A204.1 (cell line): Measurements from ENCODE around the gene UBA1.

Source experiments
- FAIRE-seq: peaks from 2 replicates; lab custom pipeline; 2012; peaks lifted over from hg19 to GRCh38; lab: Jason Lieb, UNC

UBA1 gene

DNA sequence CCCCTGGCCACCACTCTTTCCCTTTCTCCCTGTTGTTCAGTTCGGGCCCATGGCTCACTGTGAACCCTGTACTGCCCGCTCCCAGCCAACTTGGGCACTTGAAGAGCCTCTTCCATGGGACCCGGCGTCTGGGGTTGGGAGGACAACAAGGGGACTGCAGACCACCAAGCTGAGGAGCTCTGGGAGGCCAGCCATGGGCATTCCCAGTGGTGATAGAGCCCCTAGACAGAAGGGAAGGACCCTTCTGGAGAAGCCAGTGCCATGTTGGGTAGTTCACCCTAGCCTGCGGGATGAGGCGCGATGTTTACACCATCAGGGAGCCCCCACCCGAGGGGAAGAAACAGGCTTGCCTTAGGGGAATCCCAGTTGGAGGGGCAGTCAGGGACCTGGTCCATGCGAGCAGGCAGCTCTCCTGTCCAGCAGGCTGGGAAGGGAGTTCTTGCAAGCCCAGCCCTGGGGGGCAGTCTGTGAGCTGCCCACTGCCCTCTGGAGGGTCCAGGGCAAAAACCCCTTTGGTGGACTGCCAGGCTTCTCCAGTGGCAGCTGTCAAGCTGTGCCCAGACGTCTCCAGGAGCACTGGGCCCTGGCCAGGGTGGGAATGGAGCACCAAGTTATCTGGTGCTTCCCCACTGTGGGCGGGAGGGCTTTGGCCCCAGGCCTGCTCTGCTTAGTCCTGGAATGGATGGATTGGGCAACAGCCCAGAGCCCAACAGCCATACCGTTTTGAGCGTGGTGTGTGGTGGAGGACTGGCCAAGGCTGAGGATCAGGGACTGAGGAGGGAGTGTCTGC lies 23.7 kb upstream of the UBA1 start:
- FAIRE-seq, result no peak

DNA sequence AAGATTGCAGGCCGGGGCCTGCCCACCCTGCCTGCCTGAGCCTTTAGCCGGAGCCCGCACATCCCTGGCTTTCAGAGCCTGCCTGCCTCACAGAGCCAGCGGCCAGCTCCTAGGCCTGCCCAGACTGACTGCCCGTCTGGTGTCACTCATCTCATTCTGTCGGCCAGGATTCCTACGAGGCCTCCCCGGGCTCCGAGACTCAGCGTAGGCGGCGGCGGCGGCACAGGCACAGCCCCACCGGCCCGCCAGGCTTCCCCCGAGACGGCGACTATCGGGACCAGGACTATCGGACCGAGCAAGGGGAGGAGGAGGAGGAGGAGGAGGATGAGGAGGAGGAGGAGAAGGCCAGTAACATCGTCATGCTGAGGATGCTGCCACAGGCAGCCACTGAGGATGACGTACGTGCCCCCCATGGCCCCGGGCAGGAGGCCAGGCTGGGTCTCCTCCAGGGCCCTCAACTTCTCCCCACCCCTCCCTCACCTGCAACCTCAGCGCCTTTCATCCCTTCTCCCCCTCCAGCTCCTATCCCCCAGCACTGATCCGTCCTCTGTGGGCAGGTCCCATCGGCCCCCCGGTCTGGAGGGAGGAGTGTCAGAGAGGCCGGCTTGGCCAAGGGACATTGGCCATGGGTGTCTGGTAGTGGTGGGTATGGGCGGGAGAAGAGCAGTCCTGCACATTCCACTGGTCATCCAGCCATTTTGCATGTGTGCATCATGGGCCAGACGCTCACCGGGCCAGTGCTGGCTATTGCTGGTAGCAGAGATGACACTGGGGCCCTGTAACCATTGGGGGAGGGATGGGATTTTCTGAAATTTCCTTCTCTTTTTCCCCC lies 22.6 kb upstream of the UBA1 start:
- FAIRE-seq, result no peak

GRCh38 chrX:47171996-47172395 lies 21.6 kb upstream of the UBA1 start:
- FAIRE-seq, result no peak

DNA sequence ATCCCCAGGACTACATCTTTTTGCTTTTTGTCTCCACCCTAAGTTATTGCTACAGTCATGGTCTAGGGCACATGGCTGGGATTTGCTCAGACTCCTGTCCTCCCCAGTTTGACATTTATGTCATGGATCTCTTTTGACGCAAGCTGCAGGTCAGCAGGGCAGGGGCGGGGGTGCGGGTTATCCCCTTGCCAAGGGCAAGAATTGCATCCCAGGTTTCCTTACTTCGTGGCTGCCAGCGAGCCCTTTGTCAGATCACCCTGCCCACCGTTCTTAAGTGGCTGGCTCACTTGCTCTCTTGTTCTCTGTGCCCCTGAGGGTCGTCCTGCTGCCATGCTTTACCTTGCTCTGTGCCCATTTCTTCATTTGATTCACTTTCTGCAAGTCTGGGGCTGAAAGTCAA lies 21.1 kb upstream of the UBA1 start:
- FAIRE-seq, result no peak

DNA sequence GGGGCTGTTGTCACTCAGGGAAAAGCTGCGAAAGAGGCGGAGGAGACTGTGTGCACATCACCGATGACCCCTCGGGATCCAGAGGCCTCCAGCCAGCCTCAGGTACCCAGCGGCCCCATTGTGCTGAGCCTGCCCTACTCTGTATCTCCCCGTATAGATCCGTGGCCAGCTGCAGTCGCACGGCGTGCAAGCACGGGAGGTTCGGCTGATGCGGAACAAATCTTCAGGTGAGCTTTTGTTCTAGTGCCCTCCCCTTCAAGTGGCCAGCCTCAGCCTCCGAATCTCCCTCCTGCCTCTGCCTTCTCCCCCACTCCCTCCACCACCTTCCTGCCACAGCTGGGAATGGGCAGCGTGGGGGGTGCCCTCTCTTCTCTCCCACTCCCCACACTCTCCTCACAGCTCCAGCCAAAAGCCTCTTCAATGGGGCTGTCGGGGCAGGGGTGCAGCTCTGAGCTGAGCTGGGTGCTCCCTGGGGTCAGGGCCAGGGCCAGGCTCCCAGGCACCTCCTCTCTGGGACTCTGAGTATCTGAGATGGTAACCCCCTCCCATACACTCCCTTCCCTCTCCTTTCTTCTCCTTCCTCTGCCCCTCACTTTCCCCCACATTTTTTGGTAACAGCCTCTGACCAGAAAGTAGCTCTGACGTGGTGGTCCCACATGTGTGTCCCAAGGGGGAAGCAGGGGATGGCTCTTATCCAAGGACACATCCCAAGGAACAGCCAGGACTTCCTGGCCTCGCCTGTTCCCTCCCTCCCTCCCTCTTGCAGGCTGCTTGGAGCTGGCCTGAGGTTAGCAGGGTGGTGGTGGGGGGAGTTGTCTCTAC lies 20.4 kb upstream of the UBA1 start:
- no peak for FAIRE-seq

DNA sequence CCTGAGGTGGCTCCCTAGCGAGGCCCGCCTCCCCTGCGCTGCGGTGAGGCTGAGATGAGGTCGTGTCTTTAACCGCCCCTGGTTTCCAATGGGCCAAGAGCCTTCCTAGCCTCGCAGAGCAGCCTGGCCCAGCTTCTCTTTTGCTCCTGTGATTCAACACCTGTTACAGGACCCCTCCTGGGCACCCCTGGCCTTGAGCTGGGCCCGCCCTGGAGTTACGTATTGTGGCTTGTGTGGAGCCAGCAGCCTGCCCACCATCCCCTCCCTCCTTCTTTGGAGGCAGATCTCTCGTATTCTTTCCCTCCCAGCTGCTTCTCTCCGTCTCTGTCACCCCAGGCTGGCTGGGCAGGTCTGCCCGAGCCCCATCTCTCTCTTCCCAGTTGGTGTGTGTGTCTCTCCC lies 19.3 kb upstream of the UBA1 start:
- FAIRE-seq, result no peak

DNA sequence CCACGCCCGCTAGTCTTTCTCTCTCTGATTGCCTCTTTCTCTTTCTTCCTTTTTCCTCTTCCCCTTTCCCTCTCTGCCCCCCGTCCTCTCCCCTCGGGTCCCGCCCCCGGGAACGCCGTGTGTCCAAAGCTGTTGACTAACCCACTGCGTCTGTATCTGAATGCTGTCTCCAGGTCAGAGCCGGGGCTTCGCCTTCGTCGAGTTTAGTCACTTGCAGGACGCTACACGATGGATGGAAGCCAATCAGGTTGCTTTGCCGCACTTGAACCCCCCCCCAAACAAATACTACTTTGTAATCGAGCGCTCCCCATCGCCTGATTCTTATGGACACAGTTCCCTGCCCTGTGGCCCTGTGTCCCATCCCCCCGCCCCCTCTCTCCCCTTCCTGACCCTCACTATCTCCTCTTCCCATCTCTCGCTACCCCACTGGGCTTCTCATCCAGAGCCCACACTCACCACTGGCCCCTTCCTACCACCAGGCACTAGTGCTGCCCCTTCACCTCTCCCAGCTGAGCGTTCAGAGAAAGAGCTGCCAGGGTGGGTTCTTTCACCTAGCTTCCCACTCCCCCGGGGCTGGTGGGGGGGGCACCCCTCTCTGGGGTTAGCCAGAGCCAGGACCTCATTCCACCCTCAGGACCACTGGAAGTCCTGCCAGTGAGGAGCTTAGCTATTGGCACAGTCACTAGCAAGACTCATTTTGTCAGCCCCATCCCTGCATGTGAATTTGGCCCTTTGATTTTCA lies 18.6 kb upstream of the UBA1 start:
- FAIRE-seq, result no peak

- FAIRE-seq, result no peak
Observed at GRCh38 chrX:47175588-47175980, 18.0 kb upstream of the UBA1 start.

- FAIRE-seq, result no peak
Observed at GRCh38 chrX:47176101-47176740, 17.4 kb upstream of the UBA1 start.

- FAIRE-seq, result no peak
Observed at GRCh38 chrX:47177079-47177478, 16.6 kb upstream of the UBA1 start.

DNA sequence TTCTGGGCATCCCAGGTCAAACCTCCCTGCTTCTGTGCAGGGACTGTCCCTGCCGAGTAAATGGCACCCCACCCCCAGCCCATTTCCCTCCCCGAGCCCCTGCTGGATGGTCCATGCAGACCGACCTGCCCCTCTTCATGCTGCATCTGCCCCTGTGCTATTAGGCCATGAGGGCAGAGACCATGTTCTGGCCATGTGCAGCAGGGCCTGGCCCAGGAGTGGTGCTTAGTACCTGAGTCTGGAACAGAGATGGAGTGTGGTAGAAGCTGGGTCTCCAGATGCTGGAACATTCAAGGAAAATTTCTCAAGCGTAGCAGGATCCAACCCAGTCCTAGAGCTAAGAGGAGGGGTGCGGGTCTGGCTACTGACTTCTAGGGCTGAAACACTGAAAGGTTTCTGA lies 15.3 kb upstream of the UBA1 start:
- FAIRE-seq, result no peak

DNA sequence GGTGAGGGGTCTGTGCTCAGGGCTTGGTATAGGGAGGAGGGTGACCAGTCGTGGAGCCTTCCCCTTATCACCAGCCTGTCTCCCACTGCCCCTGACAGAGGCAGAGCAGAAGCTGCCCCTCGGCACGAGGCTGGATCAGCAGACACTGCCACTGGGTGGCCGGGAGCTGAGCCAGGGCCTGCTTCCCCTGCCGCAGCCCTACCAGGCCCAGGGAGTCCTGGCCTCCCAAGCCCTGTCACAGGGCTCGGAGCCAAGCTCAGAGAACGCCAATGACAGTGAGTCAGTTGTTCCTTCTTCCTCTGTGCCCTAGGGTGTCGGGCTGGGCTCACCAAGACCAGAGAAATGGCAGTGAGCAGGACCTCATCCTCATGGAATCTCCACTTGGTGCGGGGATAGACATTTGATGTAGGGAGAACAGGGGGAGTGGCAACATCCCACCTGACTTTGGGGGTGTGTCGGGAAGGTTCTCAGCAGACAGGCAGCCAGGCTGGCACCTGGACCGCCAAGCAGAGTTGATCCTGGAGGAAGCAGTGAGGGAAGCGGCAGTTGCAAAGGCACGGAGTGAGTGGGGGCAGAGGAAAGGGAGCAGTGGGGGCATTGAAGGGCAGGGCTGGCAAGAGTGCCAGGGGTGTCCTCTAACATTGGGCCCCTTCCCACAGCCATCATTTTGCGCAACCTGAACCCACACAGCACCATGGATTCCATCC lies 14.3 kb upstream of the UBA1 start:
- no peak for FAIRE-seq

- FAIRE-seq, result no peak
Observed at GRCh38 chrX:47179928-47180255, 13.7 kb upstream of the UBA1 start.

- FAIRE-seq, result no peak
Observed at GRCh38 chrX:47180346-47180745, 13.3 kb upstream of the UBA1 start.

DNA sequence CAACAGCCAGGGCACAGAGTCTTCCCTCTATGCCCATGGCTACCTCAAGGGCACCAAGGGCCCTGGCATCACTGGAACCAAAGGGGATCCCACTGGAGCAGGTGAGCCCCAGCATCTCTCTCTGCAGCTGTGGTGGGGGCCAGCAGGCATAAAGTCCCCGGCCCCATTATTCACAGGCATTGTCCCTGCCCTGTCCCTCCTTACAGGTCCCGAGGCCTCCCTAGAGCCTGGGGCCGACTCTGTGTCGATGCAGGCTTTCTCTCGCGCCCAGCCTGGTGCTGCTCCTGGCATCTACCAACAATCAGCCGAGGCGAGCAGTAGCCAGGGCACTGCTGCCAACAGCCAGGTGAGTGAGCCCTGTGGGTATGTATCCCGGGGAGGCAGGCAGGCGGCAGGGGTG lies 12.3 kb upstream of the UBA1 start:
- no peak for FAIRE-seq

GRCh38 chrX:47182106-47182700 lies 11.4 kb upstream of the UBA1 start:
- FAIRE-seq, result no peak

- no peak for FAIRE-seq
Observed at GRCh38 chrX:47184486-47184885, 9.1 kb upstream of the UBA1 start.

GRCh38 chrX:47185241-47185640 lies 8.4 kb upstream of the UBA1 start:
- FAIRE-seq, result no peak

- FAIRE-seq, result no peak
Observed at GRCh38 chrX:47186096-47186740, 7.4 kb upstream of the UBA1 start.

DNA sequence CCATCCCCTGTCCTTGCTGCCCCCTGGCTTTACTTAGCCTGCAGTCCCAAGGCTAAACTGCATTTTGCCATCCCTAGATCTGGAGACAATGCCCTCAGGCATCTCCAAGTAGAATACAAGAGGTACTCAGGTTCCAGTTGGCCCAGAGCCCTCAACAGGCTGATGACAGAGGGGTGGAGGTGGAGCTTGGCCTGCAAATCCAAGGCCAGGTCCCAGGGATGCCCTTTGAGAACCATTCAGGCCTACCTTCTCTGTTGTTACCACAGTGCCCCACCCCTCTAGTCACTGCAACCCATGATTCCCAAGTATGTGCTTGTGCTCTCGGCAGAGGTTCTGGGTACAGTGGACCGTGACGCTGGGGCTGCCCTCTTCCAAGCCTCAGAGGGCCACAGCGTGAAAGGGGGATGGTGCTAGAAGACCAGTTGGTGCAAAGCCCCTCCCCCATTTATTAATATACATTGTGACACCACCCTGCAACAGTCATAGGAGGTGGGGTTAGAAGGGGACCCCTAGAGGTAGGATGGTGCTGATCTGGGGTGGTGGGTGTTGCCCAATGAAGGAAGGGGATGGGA lies 6.4 kb upstream of the UBA1 start:
- FAIRE-seq, result no peak
